ENCODE measurements around the gene PAQR3. TPM values are rescaled to one million over a fixed set of nuclear protein-coding genes. Genes with fewer than 3 reads are reported as not detected.
A peak's percentile ranks its signal among the peaks of the same experiment; 100 is the strongest.

Gene PAQR3, protein sequence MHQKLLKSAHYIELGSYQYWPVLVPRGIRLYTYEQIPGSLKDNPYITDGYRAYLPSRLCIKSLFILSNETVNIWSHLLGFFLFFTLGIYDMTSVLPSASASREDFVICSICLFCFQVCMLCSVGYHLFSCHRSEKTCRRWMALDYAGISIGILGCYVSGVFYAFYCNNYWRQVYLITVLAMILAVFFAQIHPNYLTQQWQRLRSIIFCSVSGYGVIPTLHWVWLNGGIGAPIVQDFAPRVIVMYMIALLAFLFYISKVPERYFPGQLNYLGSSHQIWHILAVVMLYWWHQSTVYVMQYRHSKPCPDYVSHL
- 10.4 and 23.5 TPM in 2 replicates for polyA plus RNA-seq (2011; rRNA removed)
- polyA minus RNA-seq (2011; rRNA and poly(A)+ RNA removed) = 13.6 and 14.6 TPM in 2 replicates

DNA sequence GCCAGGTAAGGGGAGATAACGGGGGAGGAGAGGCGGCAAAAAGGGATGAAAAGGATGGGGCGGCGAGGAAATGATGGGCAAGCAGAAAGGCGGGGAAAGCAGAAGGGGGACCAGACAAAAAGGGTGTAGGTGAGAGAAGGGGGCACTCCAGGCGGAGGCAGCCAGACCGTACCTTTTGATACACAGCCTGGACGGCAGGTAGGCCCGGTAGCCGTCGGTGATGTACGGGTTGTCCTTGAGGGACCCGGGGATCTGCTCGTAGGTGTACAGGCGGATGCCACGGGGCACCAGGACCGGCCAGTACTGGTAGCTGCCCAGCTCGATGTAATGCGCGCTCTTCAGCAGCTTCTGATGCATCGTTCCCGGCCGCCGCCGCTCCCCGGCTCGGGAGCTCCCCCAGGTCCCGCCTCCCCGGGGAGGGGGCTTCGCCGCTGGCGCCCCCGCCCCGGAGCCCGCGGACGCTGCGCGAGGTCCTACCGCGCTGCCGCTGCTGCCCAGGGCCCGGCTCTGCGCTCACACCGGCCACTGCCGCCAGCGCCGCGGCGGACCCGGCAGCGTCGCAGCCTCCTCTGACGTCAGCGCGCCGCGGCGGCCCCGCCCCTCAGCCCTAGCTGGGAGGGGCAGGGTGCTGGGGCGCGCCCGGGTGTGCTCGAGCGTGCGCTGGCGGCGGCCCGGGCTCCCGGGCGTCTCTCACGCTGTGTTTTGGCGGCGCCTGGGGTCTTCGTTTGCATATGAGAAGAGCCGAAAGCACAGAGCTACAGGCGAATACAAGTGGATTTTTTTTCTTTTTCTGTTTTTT is at the start of gene PAQR3:
PAQR3 (minus strand) TSS at position 571 of the 799 bp plus-strand sequence; CDS start at position 357, 214 bp downstream.
- CTCF ChIA-PET = interaction anchor here (0.9 to 1.2 kb wide), 3 partner anchors 12 to 1399 kb away, joined by 3 to 6 read pairs (median 5); no protein-coding TSS in a partner anchor
- DNase-seq (ENCODE audit: low read depth) = no peak
- POLR2A ChIA-PET = interaction anchor here (0.6 to 0.7 kb wide), 2 partner anchors 65 to 1592 kb away, joined by 4 to 8 read pairs; no protein-coding TSS in a partner anchor
- TF ChIP-seq, protein P1, sequence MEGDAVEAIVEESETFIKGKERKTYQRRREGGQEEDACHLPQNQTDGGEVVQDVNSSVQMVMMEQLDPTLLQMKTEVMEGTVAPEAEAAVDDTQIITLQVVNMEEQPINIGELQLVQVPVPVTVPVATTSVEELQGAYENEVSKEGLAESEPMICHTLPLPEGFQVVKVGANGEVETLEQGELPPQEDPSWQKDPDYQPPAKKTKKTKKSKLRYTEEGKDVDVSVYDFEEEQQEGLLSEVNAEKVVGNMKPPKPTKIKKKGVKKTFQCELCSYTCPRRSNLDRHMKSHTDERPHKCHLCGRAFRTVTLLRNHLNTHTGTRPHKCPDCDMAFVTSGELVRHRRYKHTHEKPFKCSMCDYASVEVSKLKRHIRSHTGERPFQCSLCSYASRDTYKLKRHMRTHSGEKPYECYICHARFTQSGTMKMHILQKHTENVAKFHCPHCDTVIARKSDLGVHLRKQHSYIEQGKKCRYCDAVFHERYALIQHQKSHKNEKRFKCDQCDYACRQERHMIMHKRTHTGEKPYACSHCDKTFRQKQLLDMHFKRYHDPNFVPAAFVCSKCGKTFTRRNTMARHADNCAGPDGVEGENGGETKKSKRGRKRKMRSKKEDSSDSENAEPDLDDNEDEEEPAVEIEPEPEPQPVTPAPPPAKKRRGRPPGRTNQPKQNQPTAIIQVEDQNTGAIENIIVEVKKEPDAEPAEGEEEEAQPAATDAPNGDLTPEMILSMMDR (IDR thresholded peaks at IDR 0.05; ENCODE audit: insufficient read depth, low read depth, low read length) = no peak
- Histone ChIP-seq H3K36me3 (ENCODE audit: control insufficient read depth, insufficient read depth, low read length) (no peaks in the 10 kb centered on the region), H3K27me3 (ENCODE audit: control insufficient read depth, insufficient read depth, low read length) (peaks cover 2% of the 10 kb centered on the region; the same call in 1 of the 2 replicates), H3K4me3 (ENCODE audit: low read depth, low read length) (peak within 1 kb of the TSS; percentile 66)

DNA sequence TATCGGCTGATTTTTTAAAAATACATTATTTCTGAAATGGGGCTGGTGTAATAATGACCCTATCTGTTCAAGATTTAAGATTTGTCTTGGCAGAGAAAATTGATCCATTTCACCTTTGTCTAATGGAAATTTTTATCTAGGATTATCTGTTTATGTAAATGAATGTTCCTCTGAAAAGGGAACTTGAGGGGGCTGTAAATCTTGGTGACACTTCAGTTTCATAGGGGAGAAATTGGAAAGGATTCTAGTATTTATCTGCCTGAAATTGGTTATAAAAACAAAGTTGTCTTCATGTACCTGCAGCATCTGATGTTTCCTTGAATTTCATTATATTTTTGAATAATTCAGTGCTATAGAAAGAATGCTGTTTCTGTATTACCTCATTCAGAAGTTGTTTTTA is 48.4 kb upstream of the PAQR3 start:
- ChIA-PET CTCF (no interaction called here), POLR2A (no interaction called here)
- Histone ChIP-seq H3K36me3 (ENCODE audit: control insufficient read depth, insufficient read depth, low read length) (no peaks in the 10 kb centered on the region), H3K27me3 (ENCODE audit: control insufficient read depth, insufficient read depth, low read length) (0 out of 2 replicates have a peak, but pooled peaks cover 1% of the 10 kb centered on the region), H3K4me3 (ENCODE audit: low read depth, low read length) (no peak overlapping the region)
- TF ChIP-seq, protein P1 (IDR thresholded peaks at IDR 0.05; ENCODE audit: insufficient read depth, low read depth, low read length) = no peak
- no peak for DNase-seq (ENCODE audit: low read depth)

DNA sequence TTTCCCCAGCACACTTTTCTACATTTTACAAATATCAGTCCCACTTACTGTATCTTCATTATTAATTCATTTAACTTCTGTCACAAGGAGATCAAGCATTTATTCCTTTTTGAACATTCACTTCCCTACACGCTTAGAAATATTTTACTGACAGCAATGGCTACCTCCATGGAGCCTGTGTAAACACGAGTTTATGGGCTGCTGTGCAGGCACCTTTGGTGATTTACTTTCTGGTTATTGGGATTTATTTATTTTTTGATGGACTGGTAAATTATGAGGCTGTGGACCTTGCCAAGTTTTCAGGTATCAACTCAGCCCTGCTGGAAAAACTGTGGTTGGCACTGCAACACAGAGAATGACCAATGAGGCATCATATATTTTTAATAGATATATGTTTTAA is 45.4 kb upstream of the PAQR3 start:
- POLR2A ChIA-PET = no interaction called here
- CTCF ChIA-PET = interaction anchor here (1.4 kb wide), 1 partner anchor 12 kb away, joined by 3 read pairs; no protein-coding TSS in a partner anchor
- DNase-seq (ENCODE audit: low read depth) = no peak

DNA sequence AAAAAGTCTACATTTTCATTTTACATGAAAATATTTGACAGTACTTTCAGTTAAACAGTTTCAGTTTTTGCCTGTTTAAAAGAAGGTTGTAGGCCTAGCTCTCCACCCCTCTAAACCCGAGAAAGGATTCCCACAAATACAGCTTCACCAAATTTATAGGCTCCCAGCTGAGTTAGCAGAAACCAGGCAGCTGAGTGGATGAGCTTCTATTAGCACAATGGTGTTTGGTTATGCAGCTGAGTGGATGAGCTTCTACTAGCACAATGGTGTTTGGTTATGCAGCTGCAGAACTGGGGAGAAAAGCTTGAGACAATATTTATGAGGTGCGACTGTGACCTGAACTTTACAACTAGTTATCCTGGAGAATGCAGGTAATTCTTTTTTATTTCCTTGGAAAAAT is 36.6 kb upstream of the PAQR3 start:
- Histone ChIP-seq H3K27me3 (ENCODE audit: control insufficient read depth, insufficient read depth, low read length) (no peaks in the 10 kb centered on the region), H3K36me3 (ENCODE audit: control insufficient read depth, insufficient read depth, low read length) (no peaks in the 10 kb centered on the region), H3K4me3 (ENCODE audit: low read depth, low read length) (no peak overlapping the region)
- ChIA-PET CTCF (interaction anchor here (0.6 kb wide), 1 partner anchor 1309 kb away, joined by 3 read pairs; no protein-coding TSS in a partner anchor), POLR2A (no interaction called here)
- TF ChIP-seq, protein P1 (IDR thresholded peaks at IDR 0.05; ENCODE audit: insufficient read depth, low read depth, low read length) = no peak
- no peak for DNase-seq (ENCODE audit: low read depth)

More for the DNA sequence above, 45.4 kb upstream of the PAQR3 start:
- TF ChIP-seq, protein P1 (IDR thresholded peaks at IDR 0.05; ENCODE audit: insufficient read depth, low read depth, low read length) = no peak
- no peaks in the 10 kb centered on the region for H3K36me3 ChIP-seq (ENCODE audit: control insufficient read depth, insufficient read depth, low read length)
- no peak overlapping the region for H3K4me3 ChIP-seq (ENCODE audit: low read depth, low read length)
- H3K27me3 ChIP-seq (ENCODE audit: control insufficient read depth, insufficient read depth, low read length) = no peaks in the 10 kb centered on the region

DNA sequence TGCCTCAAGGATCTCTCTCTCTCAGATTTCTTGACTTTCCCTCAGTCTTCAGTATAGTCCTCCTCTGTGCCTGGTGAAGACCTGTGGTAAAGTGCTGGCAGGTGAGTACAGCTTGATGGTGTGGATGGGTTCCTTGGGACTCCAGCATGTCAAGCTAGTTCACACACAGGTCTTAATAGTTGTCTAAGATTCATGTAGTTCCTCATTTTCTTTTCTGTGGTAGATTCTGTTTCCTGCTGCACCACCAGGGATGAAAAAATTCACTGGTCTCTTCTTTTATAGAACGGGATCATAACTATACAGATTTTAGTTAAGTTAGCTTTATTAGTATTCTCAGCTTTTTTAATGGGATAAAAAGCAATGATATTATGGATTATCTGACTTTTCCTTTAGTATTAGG is 32.5 kb upstream of the PAQR3 start:
- TF ChIP-seq, protein P1 (IDR thresholded peaks at IDR 0.05; ENCODE audit: insufficient read depth, low read depth, low read length) = no peak
- ChIA-PET CTCF (interaction anchor here (0.7 to 1.6 kb wide), 3 partner anchors 12 to 1376 kb away, joined by 3 to 8 read pairs (median 3); no protein-coding TSS in a partner anchor), POLR2A (no interaction called here)
- Histone ChIP-seq H3K4me3 (ENCODE audit: low read depth, low read length) (no peak overlapping the region), H3K36me3 (ENCODE audit: control insufficient read depth, insufficient read depth, low read length) (no peaks in the 10 kb centered on the region), H3K27me3 (ENCODE audit: control insufficient read depth, insufficient read depth, low read length) (no peaks in the 10 kb centered on the region)
- no peak for DNase-seq (ENCODE audit: low read depth)

Measured in BJ (cell line).